ENCODE measurements around the gene KCNIP4. TPM values are rescaled to one million over a fixed set of nuclear protein-coding genes. Genes with fewer than 3 reads are reported as not detected.

Gene KCNIP4
- total and polyA plus RNA-seq, 2 of the 8 experiments (the other 6 are each of a cell fraction or from before 2014, with no cell fraction given), result 0.06 TPM; not detected in 1

DNA sequence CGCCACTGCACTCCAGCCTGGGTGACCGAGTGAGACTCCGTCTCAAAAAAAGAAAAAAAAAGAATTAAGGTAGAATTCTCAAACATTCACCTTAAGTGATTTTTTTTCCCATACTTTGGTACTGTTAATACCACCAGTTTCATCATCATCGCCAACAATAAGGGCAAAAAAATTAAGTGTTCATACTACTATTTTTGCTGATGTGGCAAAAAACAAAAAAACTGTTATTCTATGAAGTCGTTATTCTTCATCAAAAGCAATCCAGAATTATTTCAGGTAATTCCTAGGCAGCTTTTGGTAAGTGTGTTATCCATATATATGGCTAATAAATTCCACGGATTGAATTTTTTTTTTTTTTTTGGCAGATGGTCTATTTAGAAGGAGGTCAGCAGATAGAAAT lies 85.7 kb downstream of the KCNIP4 start:
- H3K79me2 ChIP-seq (ENCODE audit: control insufficient read depth in 1 of 2, insufficient read depth in 2 of 2, low read length in 2 of 2), result no peaks in the 10 kb centered on the region
- 99% methylated on average over 4 of the region's 6 CpGs; no CpG with 5 or more reads in 1 of the 2 experiments for WGBS, 2 experiments (ENCODE audit: extremely low coverage in 1 of 2, insufficient coverage in 1 of 2, insufficient read length in 1 of 2, insufficient replicate concordance in 2 of 2, low coverage in 1 of 2, low lambda C conversion rate in 2 of 2, missing lambda C conversion rate in 1 of 2)
- H3K4me1 ChIP-seq (replicated peaks in 1 of 4; ENCODE audit: control insufficient read depth in 3 of 4, insufficient read depth in 4 of 4, low read length in 3 of 4), result no peaks in the 10 kb centered on the region
- H3K9me3 ChIP-seq (ENCODE audit: insufficient read depth in 2 of 2, low read depth in 1 of 2, low read length in 1 of 2), result peaks cover 2 to 4% of the 10 kb centered on the region in 2 experiments; a peak in 2 of 4 replicates
- H2BK5ac ChIP-seq (ENCODE audit: low read depth, low read length), result no peak overlapping the region
- H2AK5ac ChIP-seq (ENCODE audit: low read depth, low read length), result no peak overlapping the region
- FAIRE-seq (no peak), DNase-seq (ENCODE audit: low read depth in 1 of 2, low spot score in 2 of 2) (no peak)
- no peak overlapping the region for H2BK20ac ChIP-seq (ENCODE audit: low read length)
- H4K20me1 ChIP-seq (replicated peaks in 1 of 2; ENCODE audit: control insufficient read depth in 1 of 2, insufficient read depth in 2 of 2, low read length in 2 of 2), result no peaks in the 10 kb centered on the region
- H2AFZ ChIP-seq (ENCODE audit: low read length), result no peak overlapping the region
- no peak overlapping the region for H3K56ac ChIP-seq (replicated peaks; ENCODE audit: insufficient read length, low read depth, low read length)
- H3K23me2 ChIP-seq (ENCODE audit: low read depth, low read length), result no peaks in the 10 kb centered on the region
- no peak overlapping the region for H4K8ac ChIP-seq (ENCODE audit: extremely low read depth, insufficient read depth, low read length)
- H3K4me2 ChIP-seq (ENCODE audit: insufficient read depth in 1 of 2, low read depth in 2 of 2, low read length in 2 of 2), result no peak overlapping the region
- no peak overlapping the region for H3K14ac ChIP-seq (ENCODE audit: insufficient read length)
- H2BK12ac ChIP-seq (ENCODE audit: low read depth, low read length), result no peak overlapping the region
- no peaks in the 10 kb centered on the region for H3K27me3 ChIP-seq (replicated peaks in 1 of 4; ENCODE audit: control insufficient read depth in 3 of 4, extremely low read depth in 1 of 4, insufficient read depth in 3 of 4, low read length in 3 of 4)
- TF ChIP-seq, protein P1, sequence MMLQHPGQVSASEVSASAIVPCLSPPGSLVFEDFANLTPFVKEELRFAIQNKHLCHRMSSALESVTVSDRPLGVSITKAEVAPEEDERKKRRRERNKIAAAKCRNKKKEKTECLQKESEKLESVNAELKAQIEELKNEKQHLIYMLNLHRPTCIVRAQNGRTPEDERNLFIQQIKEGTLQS (IDR thresholded peaks at IDR 0.05; ENCODE audit: insufficient read depth, low read depth, low read length), result no peak
- TF ChIP-seq MAFK (IDR thresholded peaks at IDR 0.05; ENCODE audit: low read depth, low read length), result peak; percentile 96
- H3K23ac ChIP-seq (ENCODE audit: insufficient read length), result no peak overlapping the region
- no peak overlapping the region for H4K91ac ChIP-seq (replicated peaks; ENCODE audit: insufficient read length, low read length)
- ChIA-PET POLR2A (ENCODE audit: partially characterized antibody) (no interaction called here), CTCF (ENCODE audit: partially characterized antibody) (no interaction called here)
- H2BK120ac ChIP-seq (replicated peaks; ENCODE audit: low read depth, low read length), result no peak overlapping the region
- no peak overlapping the region for H3K27ac ChIP-seq (ENCODE audit: low read depth, low read length)
- no peak overlapping the region for H3K9ac ChIP-seq (replicated peaks in 1 of 4; ENCODE audit: extremely low read depth in 1 of 4, low read depth in 3 of 4, low read length in 3 of 4)
- H2BK15ac ChIP-seq (ENCODE audit: low read length), result no peak overlapping the region
- H3K18ac ChIP-seq (ENCODE audit: extremely low read depth, low read length), result no peak overlapping the region
- H3K36me3 ChIP-seq (ENCODE audit: control insufficient read depth in 2 of 4, insufficient read depth in 4 of 4, low read length in 3 of 4), result no peaks in the 10 kb centered on the region
- H3K4ac ChIP-seq (replicated peaks; ENCODE audit: insufficient read length, low read depth, low read length), result no peak overlapping the region
- no peak overlapping the region for H4K5ac ChIP-seq (ENCODE audit: insufficient read length, low read depth, low read length)
- no peak overlapping the region for H3K4me3 ChIP-seq (ENCODE audit: extremely low read depth in 1 of 4, insufficient read depth in 2 of 4, low read depth in 3 of 4, low read length in 4 of 4)
- H3K79me1 ChIP-seq (ENCODE audit: low read depth, low read length), result no peaks in the 10 kb centered on the region

Measured in H1 (cell line).